Activated CD4-positive, alpha-beta T cell treated with anti-CD3 and anti-CD28 coated beads, Interleukin-2, Interleukin-6, amounts not matched to agents 100 ng/mL and 50 ng/mL, durations not matched to agents 16 hours and 8 hours (primary cell): Measurements from ENCODE around the gene SUN3.

Experiments
- DNase-seq: peaks from one replicate; pipeline ENCODE4 v3.0.0-alpha.2; 2020

SUN3 gene

DNA sequence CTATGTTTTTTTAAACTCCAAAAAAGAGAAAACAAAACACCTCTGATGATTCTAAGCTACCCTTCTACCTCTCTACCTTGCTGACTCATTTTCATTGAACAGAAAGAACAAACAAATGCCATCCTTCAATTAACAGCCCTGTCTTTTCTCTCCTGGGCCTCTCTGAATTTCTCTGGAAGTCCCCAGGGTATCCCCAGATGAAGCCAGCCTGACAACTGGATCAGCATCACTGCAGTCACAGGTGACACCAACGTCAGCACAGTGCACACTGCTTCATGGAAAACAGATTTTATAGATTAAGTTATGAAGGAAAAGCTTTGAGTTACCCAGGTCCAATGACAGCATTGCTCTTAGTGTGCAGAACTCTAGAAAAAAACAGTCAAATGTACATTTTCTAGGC is 55.2 kb downstream of the SUN3 start:
- no peak for DNase-seq

DNA sequence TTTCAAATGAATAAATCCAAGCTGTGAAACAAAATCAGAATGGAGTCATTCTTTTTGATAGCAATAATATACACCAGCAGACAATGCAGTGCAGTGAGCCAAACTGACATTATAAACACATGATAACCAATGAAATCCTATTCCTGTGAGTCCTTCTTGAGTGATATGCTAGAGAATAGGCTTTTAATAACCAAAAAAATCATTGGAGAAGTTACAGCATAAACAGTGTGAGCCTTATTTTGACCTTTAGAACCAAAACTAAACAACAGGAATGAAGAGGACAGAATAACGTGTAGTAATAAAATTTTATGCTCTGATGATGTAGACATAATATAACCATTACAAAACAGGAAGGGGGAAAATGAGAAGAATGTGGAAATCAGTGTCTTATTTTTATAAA is 58.1 kb downstream of the SUN3 start:
- DNase-seq, result no peak

DNA sequence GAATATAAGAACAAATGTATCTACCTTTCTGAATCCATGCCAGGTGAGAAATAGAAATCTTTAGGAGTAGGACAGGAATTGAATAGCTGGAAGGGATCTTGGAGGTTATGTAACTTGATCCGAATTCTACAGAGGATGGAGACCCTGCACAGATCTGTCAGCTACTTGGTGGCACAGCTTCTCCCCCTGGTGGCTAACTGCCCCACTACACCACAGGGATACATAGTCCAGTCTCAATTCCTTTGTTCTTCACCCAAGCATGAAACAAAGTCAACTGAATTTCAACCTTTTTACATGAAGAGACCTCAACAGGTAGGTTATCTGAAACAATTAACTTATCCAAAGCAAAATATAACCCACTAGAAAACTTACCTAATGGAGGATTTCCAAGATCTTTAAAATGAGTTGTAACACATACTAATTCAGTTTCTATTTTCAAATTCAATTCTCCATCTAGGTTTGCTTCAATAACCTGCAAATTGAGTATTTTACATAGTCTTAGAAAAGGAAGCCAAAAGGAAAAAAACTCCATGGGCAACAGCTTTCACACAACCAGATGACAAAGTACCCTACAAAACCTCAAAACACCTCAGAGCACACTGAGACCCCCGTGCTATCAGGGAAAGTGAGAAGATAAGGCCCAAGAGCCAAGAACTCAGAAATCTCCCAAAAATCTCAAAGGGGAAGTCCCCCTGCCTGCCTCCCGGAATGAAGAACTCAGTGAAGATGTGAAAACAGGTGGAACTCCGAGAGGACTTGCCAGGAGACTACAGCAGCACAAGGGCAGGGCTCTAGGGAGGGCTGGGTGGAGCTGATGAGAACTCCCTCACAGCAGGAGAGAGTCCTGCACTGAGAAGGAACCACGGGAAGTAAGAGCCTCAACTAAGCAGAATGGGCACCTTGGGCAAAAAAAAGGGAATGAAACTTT is 59.8 kb downstream of the SUN3 start:
- DNase-seq, result peak; percentile 64

DNA sequence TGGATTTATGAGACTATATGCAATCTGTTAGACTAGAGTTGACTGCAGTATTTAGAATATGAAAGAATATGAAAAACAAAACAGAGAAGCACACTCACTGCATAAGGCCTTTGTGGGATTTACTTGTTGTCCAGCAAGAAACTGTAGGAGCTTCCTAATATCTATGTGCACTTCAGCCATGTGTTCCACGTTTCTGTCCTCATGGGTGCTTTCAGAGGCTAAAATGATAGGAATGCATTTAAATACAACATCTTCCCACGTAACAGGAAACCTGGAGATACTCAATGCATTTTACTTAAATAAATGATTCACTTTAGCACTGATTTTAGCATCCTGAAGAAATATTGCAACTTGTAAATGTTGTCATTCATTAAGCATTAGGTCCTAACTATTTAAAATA is 61.2 kb downstream of the SUN3 start:
- no peak for DNase-seq

DNA sequence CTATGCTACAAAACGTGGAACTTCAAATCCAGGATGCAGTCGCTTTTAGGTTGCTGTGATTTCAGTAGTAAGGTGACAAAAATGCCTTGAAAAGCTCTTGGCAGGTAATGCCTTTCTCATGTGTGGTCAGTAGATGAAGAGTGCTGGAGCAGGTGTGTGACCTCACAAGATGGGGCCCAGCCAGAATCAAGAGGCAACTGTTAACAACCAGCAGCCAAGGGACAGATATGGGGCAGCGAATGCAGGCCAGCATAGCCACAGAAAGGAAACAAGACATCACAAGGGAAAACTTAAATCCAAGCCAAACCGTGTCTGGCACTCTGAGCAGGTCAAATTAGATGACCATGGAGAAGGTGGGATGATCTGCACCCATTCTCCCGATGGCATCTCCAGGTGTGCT is 61.8 kb downstream of the SUN3 start:
- DNase-seq, result no peak

DNA sequence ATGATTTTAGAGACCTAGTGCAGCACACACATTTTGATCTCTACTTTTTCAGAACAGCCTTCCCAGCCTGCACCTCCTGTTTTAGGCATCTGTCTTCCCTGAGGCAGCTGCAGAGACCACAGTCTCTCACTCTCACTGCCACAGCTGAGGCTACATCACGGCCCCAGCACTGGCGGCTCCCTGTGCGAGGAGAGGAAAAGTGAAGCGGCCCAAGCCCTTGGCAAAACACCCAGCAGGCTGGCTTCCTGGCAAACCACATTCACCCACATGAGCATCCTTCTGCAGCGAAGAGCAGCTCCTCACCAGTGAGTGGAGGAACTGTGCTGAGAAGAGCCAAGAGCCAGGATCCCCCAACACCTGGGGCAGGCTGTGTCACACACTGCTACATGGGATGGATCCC is 63.5 kb downstream of the SUN3 start:
- DNase-seq, result no peak

DNA sequence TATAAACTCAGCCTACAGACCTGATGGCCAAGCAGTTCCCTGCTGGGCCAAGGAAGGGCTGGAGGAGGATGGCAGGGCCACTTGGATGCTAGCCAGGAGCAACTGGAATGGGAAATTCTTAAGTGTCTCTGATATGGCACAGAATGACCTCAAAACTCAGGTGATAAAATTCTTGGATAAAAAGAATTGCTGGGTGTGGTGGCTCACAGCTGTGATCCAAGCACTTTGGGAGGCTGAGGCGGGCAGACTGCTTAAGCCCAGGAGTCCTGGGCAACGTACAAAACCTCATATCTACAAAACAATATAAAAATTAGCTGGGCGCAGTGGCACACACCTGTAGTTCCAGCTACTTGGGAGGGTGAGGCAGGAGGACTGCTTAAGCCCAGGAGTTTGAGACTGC is 66.6 kb downstream of the SUN3 start:
- DNase-seq, result no peak

DNA sequence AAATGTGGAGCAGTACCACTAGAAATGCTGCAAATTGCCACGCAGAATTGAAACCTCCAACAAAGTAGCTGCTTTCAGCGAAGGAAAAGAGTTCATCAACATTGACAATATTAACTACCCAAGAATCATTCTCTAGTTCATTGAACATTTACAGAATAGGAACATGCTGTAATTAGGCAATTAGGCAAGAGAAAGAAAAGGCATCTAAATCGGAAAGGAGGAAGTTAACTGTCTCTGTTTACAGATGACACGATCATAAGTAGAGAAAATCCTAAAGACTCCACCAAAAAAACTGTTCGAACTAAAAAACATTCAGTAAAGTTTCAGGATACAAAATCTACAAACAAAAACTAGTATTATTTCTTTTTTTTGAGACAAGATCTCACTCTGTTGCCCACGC is 71.8 kb downstream of the SUN3 start:
- DNase-seq, result no peak

DNA sequence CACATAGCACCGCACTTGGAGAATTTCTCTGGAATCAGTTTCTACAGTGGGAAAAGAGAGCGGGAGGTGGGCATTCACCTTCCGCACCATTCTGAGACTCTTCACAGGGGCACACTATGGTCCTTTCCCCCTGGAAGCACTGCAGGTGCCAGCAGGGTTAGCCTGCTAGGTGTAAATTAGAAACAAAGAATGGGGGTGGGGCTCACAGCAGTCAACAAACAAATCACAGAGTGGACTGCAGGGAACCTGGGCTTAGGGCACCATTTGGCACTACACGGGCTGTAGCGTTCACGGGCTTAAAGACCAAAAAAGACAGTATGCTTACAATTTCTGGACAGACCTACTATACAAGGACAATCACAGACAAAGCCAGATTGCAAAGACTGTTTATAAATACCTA is 72.7 kb downstream of the SUN3 start:
- no peak for DNase-seq

DNA sequence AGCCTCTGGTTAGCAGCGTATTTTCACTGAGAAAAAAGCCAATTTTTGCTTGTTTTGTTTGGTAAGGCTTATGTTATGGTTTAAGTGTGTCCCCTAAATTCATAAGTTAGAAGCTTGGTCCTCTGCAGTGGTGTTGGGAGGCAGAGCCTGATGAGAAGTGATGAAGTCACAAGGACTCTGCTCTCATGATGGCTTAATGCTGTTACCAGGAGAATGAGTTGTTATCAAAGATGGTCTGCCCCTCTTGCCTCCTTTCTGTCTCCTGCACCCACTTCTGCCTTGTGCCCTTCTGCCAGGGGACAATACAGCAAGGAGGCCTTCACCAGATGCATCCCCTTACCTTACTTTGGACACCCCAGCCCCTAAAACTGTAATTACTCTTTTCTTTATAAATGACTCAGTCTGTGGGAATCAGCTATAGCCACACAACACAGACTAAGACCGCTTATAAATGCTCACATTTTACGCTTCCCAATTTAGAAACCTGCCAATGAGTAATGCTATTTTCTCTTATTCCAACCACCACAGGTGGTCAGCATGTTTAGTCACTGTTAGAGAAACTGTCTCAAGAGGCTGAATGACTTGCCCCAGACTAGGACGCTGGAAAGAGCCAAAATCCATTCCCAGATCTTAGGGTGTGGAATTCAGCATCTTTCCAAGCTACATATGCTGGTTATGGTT is 74.5 kb downstream of the SUN3 start:
- no peak for DNase-seq

DNA sequence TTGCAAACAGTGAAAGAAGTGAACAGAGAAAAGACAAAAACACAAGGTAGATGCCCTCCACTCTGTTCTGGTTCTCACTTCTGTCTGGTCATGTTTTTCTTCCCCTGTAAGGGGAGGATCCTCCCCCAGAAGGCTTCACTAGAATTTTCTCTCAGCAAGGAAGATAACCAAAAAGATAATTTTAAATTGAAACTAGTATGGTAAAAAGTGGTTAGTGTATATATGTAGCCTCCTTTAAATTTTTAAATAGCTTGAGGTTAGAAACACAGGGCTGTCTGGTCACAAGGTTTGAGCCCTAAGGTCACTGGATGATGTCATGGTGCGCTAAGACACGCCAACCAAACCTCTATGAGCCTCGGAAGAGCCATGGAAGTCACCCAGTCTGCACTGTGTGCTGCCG is 75.1 kb downstream of the SUN3 start:
- no peak for DNase-seq

DNA sequence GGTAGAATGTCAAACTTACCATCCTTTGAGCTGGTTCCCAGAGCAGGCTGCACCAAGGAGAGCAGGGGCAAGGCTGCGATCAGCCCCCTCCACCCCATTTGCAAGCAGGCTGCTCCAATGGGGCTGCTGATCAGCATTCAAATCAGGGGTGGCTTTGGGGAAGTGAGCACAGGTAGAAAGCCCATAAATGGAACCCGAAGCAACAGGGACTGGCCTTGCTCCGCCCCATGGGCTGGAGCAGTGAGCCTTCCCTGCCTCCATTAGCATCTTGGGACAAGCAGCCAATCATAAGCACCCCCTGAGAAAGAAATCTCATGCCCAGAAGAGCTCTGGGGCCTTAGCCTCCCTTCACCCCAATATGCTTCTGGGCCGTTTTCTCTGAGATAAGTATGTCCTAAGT is 76.7 kb downstream of the SUN3 start:
- no peak for DNase-seq

DNA sequence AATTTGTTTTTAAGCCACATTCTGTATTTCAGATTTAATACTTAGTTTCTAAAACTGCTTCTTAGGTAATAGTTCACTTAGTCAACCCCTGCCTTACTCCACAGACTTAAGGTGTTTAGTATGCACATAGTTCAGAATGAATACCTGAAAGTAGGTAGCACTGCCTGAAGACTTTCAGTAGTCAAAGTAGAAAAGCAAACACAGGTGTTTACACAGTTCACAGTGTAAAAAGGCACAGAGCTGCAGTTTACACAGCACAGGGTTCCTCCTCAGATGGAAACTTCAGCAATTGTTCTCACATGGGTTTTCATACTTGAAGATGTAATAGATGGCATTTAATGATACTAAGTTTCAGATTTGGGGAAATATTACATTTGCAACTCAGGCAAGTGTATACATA is 77.5 kb downstream of the SUN3 start:
- no peak for DNase-seq

DNA sequence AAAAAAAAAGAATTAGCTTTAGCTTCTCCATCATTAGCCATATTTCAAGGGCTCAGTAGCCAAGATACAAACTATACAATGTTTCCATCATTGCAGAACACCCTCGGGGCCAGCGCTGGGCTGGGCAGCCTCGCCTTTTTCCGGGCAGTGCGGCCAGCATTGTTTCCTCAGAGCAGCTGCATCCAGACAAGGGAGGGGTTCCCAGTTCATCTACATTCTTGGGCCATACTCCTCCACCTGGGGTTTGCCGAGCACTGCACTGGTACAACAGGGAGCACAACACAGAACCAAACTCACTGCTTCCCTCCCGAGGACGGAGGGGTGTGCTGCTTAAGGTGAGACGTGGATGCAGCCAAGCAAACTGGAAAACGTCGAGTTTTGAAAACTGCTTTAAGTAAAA is 78.2 kb downstream of the SUN3 start:
- no peak for DNase-seq

DNA sequence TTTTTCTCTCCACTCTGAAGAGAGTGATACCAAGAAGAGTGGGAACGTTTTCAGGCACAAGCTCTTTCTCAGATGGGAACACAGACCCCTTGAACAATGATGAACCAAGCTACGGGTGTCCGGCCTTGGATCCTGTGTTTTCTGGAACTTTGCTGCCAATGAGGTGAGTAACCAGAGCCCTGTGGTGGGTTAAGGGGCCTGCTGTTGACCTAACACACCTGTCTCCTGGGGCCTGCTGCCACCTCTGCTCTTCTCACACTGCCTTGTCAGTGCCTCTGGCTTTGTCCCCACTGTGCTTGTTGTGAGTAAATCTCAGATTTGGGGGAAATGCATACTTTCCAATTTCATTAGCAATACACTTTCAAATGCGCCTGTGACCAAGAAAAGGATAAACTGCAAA is 79.2 kb downstream of the SUN3 start:
- no peak for DNase-seq

DNA sequence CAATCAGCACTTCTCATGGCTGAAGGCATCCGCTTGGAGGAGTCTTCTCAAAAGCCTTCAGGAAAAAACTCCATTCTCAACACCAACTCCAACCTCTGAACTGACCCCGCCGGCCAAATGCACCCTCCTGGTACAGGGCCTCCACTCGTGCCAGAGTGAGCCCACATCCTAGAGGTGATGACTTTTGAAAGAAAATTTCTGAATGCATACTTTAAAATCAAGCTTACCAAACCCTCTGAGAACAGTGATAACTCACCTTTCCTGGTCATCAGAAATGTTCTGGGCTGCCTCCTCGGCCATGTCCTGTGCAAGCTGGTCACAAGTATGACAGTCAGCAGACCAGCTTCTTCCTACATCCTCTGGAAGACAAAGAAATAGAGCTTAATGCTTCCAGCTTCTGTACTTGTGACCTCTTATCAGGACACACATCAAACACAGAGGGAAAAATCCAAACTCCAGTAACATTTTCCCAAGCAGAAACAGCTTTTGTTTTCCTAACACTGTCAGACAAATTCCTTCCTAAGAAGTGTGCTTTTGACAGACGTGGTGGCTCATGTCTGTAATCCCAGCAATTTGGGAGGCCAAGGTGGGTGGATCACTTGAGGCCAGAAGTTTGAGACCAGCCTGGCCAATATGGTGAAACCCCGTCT is 80.6 kb downstream of the SUN3 start, which contains the start of gene PKD1L1:
PKD1L1 (minus strand) TSS at position 326 of the 650 bp plus-strand sequence; CDS start at position 300, 26 bp downstream.
- no peak for DNase-seq

DNA sequence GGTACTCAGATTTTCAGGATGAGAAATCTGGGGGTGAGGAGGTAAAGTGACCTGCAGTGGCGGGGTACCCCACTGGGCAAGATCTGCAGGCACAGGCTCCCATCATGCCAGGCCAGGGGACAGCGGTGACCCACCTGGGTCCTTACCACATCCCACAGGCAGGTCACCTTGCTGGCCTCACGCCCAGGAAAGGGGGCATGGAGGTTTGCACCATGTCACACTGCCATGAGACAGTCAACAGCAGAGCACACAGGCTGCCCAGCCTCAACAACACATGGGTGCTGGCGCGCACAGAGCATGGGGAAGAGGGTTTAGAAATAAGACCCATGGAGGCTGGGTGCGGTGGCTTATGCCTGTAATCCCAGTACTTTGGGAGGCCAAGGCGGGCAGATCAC is 81.6 kb downstream of the SUN3 start:
- DNase-seq, result no peak

DNA sequence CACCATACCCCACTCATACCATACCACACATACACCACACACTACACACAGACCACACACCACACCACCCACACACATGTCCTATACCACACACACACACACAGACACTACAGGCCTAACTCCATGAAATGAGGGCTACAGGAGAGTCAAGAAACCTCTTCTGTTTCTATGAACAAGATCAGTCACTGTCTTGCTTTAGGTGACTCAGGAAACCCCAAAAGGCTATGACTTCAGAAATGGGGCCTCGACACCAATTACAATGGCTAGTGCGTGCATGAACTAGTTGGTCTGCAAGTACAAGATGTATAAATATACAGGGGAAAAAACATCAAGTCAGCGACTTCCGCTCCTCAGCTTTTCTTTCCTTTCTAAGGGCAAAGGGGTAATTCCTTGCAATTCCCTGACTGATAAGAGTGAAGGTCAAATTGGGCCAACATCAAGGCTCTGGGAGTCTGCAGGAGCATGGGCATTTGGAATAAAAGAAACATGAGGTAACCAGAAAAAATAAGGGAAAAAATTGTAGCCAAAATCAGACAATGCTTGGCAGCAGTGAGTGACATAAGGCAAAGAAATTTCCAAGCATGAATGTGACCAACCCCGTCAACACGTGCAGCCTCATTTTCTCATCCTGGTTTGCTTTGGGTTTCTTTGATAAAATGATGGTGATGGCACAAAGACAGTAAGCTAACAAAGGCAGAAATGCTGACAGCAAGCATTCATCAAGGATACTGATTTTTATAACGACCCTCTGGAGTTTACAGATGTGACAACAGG is 82.1 kb downstream of the SUN3 start:
- no peak for DNase-seq

DNA sequence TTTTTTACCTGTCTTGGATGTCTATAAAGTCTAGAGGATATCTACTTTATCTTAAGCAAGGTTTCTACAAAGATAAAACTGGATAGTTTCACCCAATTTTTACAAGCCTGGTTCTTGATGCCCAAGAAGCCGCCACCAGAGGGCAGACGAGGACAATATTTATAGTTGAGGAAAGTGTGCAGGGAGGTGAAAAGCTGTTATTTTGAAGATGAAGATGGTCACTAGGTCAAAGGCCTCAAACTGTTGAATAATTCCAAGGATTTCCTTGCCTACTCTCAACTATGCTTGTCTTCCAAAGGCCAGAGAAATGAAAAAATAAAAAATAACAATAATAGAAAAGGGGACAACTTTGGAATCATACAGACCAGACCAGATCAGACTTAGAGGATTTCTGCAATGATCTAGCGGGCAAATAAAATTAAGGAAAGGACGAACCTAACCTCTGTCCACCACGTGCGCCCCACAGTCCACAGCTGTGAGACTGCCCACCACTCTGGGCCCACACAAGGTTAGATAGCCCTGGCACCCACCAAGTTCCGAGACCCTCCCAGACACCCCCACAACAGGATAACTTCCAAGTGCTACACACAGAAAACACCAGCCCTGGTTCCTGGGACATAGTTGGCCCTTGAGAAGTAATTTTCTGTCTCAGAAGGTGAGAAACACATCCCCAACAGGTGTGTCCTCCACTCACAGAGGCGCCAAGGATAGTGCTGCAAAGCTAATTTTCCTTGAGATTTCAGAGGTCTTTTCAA is 83.5 kb downstream of the SUN3 start:
- peak; percentile 75 for DNase-seq

DNA sequence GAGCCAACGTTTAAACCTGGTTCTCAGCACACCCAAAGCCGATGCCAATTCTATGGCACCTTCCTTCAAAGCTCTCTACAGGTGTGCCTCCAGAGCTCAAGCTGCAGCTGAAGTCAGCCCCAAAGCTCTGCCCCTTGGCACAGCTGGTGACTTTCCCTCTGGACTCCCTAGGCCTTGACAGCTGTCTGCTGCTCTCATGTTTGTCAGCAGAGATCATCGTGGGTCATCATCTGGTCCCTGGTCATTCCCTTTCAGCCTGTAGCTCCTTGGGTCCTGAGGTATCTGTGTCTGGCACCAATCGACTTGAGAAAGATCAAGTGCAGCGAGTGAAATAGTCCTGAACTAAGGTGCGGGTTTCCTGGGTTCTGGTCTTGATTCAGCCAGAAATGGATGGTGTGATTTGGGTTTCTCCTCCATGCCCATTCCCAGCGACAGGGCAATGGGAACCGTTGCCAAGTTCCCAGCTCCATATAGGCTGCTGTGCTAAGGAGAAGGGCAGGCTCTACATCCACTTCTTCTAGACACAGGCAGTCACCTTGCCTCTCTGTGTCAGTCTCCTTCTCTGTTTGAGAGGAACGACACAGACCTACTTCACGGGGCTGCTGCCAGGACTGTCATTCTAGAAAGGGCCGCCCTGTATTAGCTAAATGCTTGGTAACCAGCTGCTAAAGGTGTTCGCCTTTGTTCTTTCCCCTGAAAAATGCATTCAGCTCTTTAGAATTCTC is 84.2 kb downstream of the SUN3 start:
- DNase-seq, result no peak

DNA sequence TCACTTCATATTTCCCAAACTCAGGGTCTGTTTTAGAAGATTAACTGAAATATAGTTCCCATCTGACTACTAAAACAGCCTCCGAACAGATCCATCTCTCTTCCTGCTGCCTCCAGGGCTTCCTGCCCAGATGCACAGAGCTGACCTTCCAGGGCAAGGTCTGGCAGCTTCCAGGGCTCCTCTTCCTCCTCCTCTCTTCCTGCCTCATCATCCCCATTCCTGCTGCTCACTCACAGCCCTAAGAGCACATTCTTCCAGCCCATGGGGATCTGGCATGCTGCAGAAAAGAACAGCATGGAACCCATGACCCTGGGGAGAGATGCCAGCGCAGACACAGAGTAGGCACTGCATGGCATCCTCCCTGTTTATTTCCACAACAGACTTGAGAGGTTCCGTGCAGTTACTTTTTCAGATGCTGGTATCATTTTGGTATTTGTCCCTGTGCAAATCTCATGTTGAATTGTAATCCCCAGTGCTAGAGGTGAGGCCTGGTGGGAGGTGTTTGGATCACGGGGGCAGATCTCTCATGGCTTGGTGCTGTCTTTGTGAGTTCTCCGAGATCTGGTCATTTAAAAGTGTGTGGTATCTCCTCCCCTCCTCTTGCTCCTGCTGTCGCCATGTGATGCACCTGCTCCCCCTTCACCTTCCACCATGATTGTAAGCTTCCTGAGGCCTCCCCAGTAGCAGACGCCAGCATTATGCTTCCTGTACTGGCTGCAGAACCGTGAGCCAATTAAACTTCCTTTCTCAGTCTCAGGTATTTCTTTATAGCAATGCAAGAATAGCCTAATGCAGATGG is 85.0 kb downstream of the SUN3 start:
- DNase-seq, result no peak
